ENCODE data around the gene CLTC.

- TF ChIP-seq CTCF (conservative IDR thresholded peaks at IDR 0.05; ENCODE audit: low read length): no peak
- TF ChIP-seq EZH2phosphoT487 (IDR thresholded peaks at IDR 0.05; ENCODE audit: borderline replicate concordance): no peak
Observed at GRCh38 chr17:59637611-59638310, 18.1 kb downstream of the CLTC start.

All from Loucy (cell line).